AG10803 (cell line): Measurements from ENCODE around the gene C2CD3.

Source experiments
- DNase-seq: peaks from one replicate; pipeline ENCODE4 v3.0.0; 2010; ENCODE audit warnings: low read depth
- H3K4me3 ChIP-seq: 2 replicates; pipeline ENCODE4 v1.5.1; 2011; ENCODE audit warnings: mild to moderate bottlenecking, low read length, control low read depth
- TF ChIP-seq, protein P1 (sequence below): conservative IDR thresholded peaks from 2 replicates; pipeline ENCODE4 v1.5.1; 2011; ENCODE audit warnings: mild to moderate bottlenecking, low read length, control low read depth, inconsistent platforms

Gene C2CD3

DNA sequence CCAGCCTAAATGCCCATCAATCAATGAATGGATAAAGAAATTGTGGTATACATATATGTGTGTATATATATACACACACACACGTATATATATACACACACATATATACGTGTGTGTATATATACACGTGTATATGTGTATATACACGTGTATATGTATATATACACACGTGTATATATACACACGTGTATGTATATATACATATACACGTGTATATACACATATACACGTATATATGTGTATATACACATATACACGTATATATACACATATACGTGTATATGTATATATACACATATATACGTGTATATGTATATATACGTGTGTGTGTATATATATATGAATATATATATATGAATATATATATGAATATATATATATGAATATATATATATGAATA lies 54.1 kb downstream of the C2CD3 start:
- TF ChIP-seq, protein P1, sequence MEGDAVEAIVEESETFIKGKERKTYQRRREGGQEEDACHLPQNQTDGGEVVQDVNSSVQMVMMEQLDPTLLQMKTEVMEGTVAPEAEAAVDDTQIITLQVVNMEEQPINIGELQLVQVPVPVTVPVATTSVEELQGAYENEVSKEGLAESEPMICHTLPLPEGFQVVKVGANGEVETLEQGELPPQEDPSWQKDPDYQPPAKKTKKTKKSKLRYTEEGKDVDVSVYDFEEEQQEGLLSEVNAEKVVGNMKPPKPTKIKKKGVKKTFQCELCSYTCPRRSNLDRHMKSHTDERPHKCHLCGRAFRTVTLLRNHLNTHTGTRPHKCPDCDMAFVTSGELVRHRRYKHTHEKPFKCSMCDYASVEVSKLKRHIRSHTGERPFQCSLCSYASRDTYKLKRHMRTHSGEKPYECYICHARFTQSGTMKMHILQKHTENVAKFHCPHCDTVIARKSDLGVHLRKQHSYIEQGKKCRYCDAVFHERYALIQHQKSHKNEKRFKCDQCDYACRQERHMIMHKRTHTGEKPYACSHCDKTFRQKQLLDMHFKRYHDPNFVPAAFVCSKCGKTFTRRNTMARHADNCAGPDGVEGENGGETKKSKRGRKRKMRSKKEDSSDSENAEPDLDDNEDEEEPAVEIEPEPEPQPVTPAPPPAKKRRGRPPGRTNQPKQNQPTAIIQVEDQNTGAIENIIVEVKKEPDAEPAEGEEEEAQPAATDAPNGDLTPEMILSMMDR, result no peak
- DNase-seq, result no peak

DNA sequence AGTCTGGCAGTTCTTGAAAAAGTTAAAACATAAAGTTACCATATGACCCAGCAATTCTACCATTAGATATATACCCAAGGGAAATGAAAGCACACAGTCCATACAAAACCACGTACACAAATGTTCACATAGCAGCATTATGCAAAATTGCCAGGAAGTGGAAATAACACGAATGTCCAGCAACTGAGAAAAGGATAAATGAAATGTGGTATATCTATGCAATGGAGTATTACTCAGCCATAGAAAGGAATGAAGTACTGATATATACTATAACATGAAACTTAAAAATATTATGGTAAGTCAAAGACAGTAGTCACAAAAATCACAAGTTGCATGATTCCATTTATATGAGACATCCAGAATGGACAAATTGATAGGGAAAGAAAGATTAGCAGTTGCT lies 57.9 kb downstream of the C2CD3 start:
- no peak overlapping the region for H3K4me3 ChIP-seq
- TF ChIP-seq, protein P1, result no peak
- DNase-seq, result no peak

More for the DNA sequence above, 54.1 kb downstream of the C2CD3 start:
- H3K4me3 ChIP-seq, result no peak overlapping the region

DNA sequence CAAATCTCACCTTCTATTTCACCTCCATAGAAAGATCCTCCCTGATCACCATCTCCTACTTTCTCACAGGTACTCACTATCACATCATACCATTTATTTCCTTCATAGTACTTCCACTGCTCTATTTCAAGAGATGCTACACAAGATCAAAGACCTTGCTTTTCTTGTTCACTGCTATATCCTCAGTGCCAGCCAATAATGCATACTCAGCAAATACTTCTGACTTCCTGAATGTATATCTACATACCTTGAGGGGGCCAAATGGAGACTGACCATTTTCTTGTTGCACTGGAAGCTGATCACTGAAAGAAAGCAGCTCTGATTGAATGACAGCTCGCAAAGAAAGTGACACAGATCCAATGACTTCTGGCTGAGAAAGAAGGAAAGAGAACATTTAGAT lies 64.7 kb downstream of the C2CD3 start:
- DNase-seq, result no peak
- TF ChIP-seq, protein P1, result no peak
- H3K4me3 ChIP-seq, result no peak overlapping the region

DNA sequence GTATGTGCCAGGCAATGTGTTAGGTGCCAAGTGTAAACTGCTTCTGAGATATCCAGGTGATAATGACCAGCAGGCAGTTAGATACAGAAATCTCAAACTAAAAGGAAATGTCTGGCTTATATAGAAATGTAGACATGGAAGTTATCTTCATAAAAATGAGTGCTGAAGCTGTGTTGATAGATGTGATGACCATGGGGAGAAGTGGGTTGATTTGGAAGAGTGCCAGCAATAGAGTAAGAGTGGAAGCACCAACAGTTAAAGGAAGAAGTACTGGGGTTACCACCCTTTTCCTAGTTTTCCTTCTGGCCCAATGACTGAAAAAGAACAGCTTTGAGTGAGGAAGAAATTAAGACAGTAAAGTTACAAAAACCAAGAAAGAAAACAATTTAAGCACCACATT lies 68.5 kb downstream of the C2CD3 start:
- H3K4me3 ChIP-seq, result no peak overlapping the region
- TF ChIP-seq, protein P1, result no peak
- no peak for DNase-seq

DNA sequence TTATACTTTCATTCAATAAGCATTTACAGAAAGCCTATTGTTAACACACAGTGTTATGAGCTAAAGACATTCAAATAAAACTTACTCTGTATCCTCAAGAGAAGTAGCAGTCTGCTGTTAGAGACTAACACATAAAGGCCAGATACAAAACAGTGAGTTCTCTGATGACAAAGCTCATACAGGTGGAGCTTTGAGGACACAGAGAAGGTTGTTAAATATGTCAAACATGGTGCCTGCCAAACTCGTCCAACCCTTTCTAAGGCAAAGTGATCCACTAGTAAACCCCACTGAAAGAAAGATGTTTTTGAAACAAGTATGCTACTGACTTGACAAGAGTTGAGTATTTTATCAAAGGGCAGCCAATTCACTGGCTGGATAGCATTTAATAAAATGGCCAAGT lies 70.1 kb downstream of the C2CD3 start:
- H3K4me3 ChIP-seq, result no peak overlapping the region
- DNase-seq, result no peak
- TF ChIP-seq, protein P1, result no peak

DNA sequence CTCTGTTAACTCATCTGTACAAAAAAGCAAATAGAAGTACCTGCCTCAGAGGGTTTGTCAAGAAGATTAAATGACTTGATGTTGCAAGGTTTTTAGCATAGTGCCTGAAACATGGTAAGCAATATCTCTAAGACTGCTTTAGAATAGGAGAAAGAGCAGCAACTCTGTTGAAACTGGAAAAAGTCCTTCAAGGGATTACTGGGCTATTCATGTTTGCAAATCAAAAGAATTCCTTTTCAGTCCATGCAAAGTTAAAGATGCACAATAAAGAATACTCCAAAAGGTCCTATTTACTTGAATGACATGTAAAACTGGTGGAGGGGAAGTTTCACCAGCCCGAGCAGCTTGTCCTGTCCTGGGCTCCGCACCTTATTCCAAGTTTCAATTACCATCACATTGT lies 70.6 kb downstream of the C2CD3 start:
- TF ChIP-seq, protein P1, result no peak
- H3K4me3 ChIP-seq, result no peak overlapping the region
- DNase-seq, result no peak

DNA sequence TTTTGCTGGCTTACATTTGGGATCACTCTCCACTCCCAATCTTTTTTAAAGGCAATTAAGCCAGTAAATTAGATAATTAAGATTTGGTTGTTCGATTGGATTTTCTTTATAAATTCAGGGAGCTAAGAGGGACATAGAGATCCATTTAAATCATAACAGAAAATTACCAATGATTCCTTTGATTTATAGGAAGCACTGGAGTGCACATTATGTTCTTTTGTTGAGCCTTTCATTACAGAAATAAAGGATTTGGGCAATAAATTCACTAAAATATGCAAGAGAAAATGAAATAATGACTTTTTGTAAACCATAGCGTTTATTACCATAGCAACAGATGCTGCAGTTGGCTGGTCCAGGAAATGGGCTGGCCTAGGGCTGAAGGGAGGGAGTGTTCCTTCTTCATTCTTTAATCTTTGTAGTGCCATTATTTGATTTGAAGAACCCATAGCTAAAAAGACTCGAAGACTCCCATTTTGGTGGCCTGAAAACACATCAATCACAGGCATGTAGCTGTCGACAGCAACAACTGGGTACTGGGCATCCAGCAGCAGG lies 73.0 kb downstream of the C2CD3 start:
- TF ChIP-seq, protein P1, result no peak
- no peak overlapping the region for H3K4me3 ChIP-seq
- DNase-seq, result no peak
